T-cell (primary cell): ENCODE measurements around the gene KRTAP10-3. TPM values are rescaled to one million over a fixed set of nuclear protein-coding genes. Genes with fewer than 3 reads are reported as not detected.

Experiments
- ATAC-seq, 4 experiments: fragments of 200-7000 bp in 3 of 4; fragments of 150-1000 bp in 1 of 4; cut with Tn5 transposase; replicated peaks in 1 of 4; 1 replicate in 3 of 4; 2 replicates in 1 of 4; pipeline ENCODE4 v1.10.0; 2021; ENCODE audit warnings: moderate library complexity in 3 of 4, mild to moderate bottlenecking in 2 of 4, moderate number of reproducible peaks in 1 of 4
- CTCF ChIA-PET, 2 donors: fragments of 300-600 bp; sonication (Branson Sonifier 250); formaldehyde crosslinking; loops; one replicate each; lab custom pipeline; 2022; ENCODE audit warnings: antibody characterized with exemption in 2 of 2; lab: Charles Lee
- POLR2A ChIA-PET, 2 donors: fragments of 300-600 bp; sonication (Branson Sonifier 250); formaldehyde crosslinking; loops; one replicate each; lab custom pipeline; 2022; ENCODE audit warnings: antibody characterized with exemption in 2 of 2; lab: Charles Lee
- DNase-seq, 35 experiments: peaks; one replicate each; pipeline versions ENCODE4 v3.0.0 to v3.0.0-alpha.2; 2013 to 2023
- H3K27ac ChIP-seq: one replicate; pipeline ENCODE4 v1.5.1; 2013; ENCODE audit warnings: low read length
- H3K27me3 ChIP-seq, 2 experiments: replicated peaks in 1 of 2; 1 replicate in 1 of 2; 2 replicates in 1 of 2; pipeline versions ENCODE4 v1.6.1 to v1.7.0; 2013; ENCODE audit warnings: low read length in 1 of 2, mixed read lengths in 1 of 2; ENCODE audit not compliant: control insufficient read depth in 2 of 2, insufficient read depth in 2 of 2; ENCODE audit errors: extremely low read depth in 1 of 2
- H3K36me3 ChIP-seq, 2 donors: 1 replicate in 1 of 2; 2 replicates in 1 of 2; pipeline versions ENCODE4 v1.6.1 to v1.7.0; 2013; ENCODE audit warnings: low read length in 1 of 2; ENCODE audit not compliant: control insufficient read depth in 2 of 2, insufficient read depth in 1 of 2; ENCODE audit errors: extremely low read depth in 1 of 2
- H3K4me1 ChIP-seq, 2 experiments: 1 replicate in 1 of 2; 2 replicates in 1 of 2; pipeline versions ENCODE4 v1.6.1 to v1.7.0; 2013; ENCODE audit warnings: low read length in 2 of 2, mixed read lengths in 1 of 2; ENCODE audit not compliant: insufficient read depth in 2 of 2, control insufficient read depth in 1 of 2; ENCODE audit errors: extremely low read depth in 1 of 2
- H3K4me3 ChIP-seq, 2 donors: 1 replicate in 1 of 2; 2 replicates in 1 of 2; pipeline versions ENCODE4 v1.5.1 to v1.7.0; 2013; ENCODE audit warnings: mild to moderate bottlenecking in 2 of 2, low read length in 1 of 2, moderate library complexity in 1 of 2; ENCODE audit not compliant: control insufficient read depth in 1 of 2; ENCODE audit errors: extremely low read depth in 1 of 2
- H3K9me3 ChIP-seq: 2 replicates; pipeline ENCODE4 v1.7.0; 2013
- H3K27ac Mint-ChIP-seq, 2 donors: one replicate each; pipeline ENCODE4 v1.8.0; 2020 to 2021; ENCODE audit warnings: mild to moderate bottlenecking in 2 of 2, mixed read lengths in 2 of 2
- H3K27me3 Mint-ChIP-seq, 2 donors: one replicate each; pipeline ENCODE4 v1.8.0; 2021 to 2022; ENCODE audit warnings: mixed read lengths in 2 of 2
- H3K36me3 Mint-ChIP-seq: one replicate; pipeline ENCODE4 v1.8.0; 2021; ENCODE audit warnings: mixed read lengths
- H3K4me1 Mint-ChIP-seq, 3 donors: one replicate each; pipeline ENCODE4 v1.8.0; 2020 to 2022; ENCODE audit warnings: mixed read lengths in 3 of 3, mild to moderate bottlenecking in 1 of 3
- H3K4me3 Mint-ChIP-seq, 3 donors: one replicate each; pipeline ENCODE4 v1.8.0; 2020 to 2022; ENCODE audit warnings: mild to moderate bottlenecking in 3 of 3, mixed read lengths in 3 of 3, moderate library complexity in 3 of 3
- H3K9me3 Mint-ChIP-seq, 3 donors: one replicate each; pipeline ENCODE4 v1.8.0; 2020 to 2022; ENCODE audit warnings: mixed read lengths in 3 of 3
- WGBS: methylation state at CpG from one replicate; pipeline ENCODE4 v1.1.5; 2013; ENCODE audit warnings: missing lambda C conversion rate; ENCODE audit not compliant: insufficient coverage; 5-methylcytosine and 5-hydroxymethylcytosine counted together
- total RNA-seq, 35 experiments: library from RNA in 6 of 35; stranded (reverse) in 6 of 35; fragments of 120-200 nt in 1 of 35; gene quantifications; one replicate each; pipeline versions ENCODE4 v1.2.1 to v1.2.4 and lab custom pipeline; 2013 to 2026

The KRTAP10-3 gene
- total RNA-seq, 5 donors from 2014 or later (not counting 1 experiment from before 2014, with no cell fraction given) = not detected

DNA sequence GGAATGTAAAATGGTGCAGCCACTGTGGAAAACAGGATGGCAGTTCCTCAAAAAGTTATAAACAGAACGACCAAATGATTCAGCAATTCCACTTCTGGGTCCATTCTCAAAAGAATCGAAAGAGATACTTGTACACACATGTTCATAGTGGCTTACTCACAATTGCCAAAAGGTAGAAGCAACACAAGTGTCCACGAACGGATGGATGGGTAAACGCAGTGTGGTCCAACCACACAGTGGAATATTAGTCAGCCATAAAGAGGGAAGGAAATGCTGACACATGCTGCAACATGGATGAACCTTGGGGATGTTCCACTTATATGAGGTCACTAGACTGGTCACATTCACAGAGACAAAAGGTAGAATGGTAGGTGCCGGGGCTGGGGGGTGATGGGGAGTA, 23.9 kb downstream of the KRTAP10-3 start:
- Mint-ChIP-seq H3K27me3 (peaks cover 0 to 4% of the 10 kb centered on the region in 2 donors), H3K4me1 (no peaks in the 10 kb centered on the region), H3K36me3 (no peaks in the 10 kb centered on the region), H3K9me3 (no peaks in the 10 kb centered on the region), H3K27ac (no peak overlapping the region), H3K4me3 (no peak overlapping the region)
- Histone ChIP-seq H3K4me1 (no peaks in the 10 kb centered on the region), H3K27ac (no peak overlapping the region), H3K36me3 (no peaks in the 10 kb centered on the region), H3K27me3 (peaks cover 0 to 27% of the 10 kb centered on the region in 2 experiments), H3K9me3 (no peaks in the 10 kb centered on the region), H3K4me3 (no peak overlapping the region)
- CTCF ChIA-PET = no interaction called here
- POLR2A ChIA-PET = no interaction called here
- 84% methylated on average over 6 of the region's 6 CpGs for WGBS
- DNase-seq = no peak
- no peak for ATAC-seq

GRCh38 chr21:44533891-44534627, 24.5 kb downstream of the KRTAP10-3 start:
- peaks cover 0 to 26% of the 10 kb centered on the region in 2 experiments for H3K27me3 ChIP-seq
- H3K9me3 ChIP-seq = no peaks in the 10 kb centered on the region
- DNase-seq (no peak), ATAC-seq (no peak)
- ChIA-PET CTCF (no interaction called here), POLR2A (no interaction called here)
- Mint-ChIP-seq H3K36me3 (no peaks in the 10 kb centered on the region), H3K9me3 (no peaks in the 10 kb centered on the region), H3K4me3 (no peak overlapping the region), H3K27me3 (peaks cover 0 to 4% of the 10 kb centered on the region in 2 donors), H3K4me1 (no peaks in the 10 kb centered on the region), H3K27ac (no peak overlapping the region)
- H3K4me3 ChIP-seq = no peak overlapping the region
- no peaks in the 10 kb centered on the region for H3K36me3 ChIP-seq
- H3K27ac ChIP-seq = no peak overlapping the region
- H3K4me1 ChIP-seq = no peaks in the 10 kb centered on the region
- WGBS = 100% methylated on average over 3 of the region's 21 CpGs

GRCh38 chr21:44533121-44533890, 25.3 kb downstream of the KRTAP10-3 start:
- no peaks in the 10 kb centered on the region for H3K36me3 ChIP-seq
- H3K27me3 ChIP-seq = peaks cover 0 to 26% of the 10 kb centered on the region in 2 experiments
- Mint-ChIP-seq H3K36me3 (no peaks in the 10 kb centered on the region), H3K27me3 (peaks cover 0 to 4% of the 10 kb centered on the region in 2 donors), H3K27ac (no peak overlapping the region), H3K4me1 (no peaks in the 10 kb centered on the region), H3K4me3 (no peak overlapping the region), H3K9me3 (no peaks in the 10 kb centered on the region)
- no peak for DNase-seq
- no peak overlapping the region for H3K4me3 ChIP-seq
- 93% methylated on average over 34 of the region's 37 CpGs for WGBS
- no peaks in the 10 kb centered on the region for H3K9me3 ChIP-seq
- no peaks in the 10 kb centered on the region for H3K4me1 ChIP-seq
- CTCF ChIA-PET = no interaction called here
- no peak overlapping the region for H3K27ac ChIP-seq
- ATAC-seq = no peak
- POLR2A ChIA-PET = no interaction called here

DNA sequence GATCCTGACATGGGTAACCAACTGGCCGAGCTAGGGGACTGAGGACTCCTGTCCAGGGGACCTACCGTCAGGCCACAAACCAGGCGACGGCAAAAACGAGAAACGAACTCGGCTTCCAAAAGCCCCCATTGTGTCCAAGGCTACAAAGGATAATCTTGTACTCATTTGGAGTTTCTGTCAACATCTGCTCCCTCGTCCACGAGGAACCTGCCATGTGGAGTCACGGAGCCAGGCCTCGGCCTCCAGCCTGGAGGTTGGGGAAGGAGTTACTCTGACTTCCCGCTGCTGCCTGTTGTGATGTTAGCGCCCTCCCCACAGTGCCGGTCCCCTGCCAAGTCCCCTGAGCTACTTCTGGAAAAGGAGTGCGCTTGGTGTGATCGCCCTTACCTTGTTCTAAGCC, 25.9 kb downstream of the KRTAP10-3 start:
- ChIA-PET CTCF (no interaction called here), POLR2A (no interaction called here)
- no peaks in the 10 kb centered on the region for H3K9me3 ChIP-seq
- ATAC-seq (no peak), DNase-seq (no peak)
- no peaks in the 10 kb centered on the region for H3K4me1 ChIP-seq
- H3K27me3 ChIP-seq = peaks cover 0 to 25% of the 10 kb centered on the region in 2 experiments
- H3K27ac ChIP-seq = no peak overlapping the region
- H3K9me3 Mint-ChIP-seq = no peaks in the 10 kb centered on the region
- H3K4me1 Mint-ChIP-seq = no peaks in the 10 kb centered on the region
- H3K4me3 Mint-ChIP-seq = no peak overlapping the region
- WGBS = 90% methylated on average over 13 of the region's 16 CpGs
- H3K4me3 ChIP-seq = no peak overlapping the region
- H3K36me3 ChIP-seq = no peaks in the 10 kb centered on the region
- no peak overlapping the region for H3K27ac Mint-ChIP-seq
- H3K27me3 Mint-ChIP-seq = peaks cover 0 to 4% of the 10 kb centered on the region in 2 donors
- H3K36me3 Mint-ChIP-seq = no peaks in the 10 kb centered on the region

DNA sequence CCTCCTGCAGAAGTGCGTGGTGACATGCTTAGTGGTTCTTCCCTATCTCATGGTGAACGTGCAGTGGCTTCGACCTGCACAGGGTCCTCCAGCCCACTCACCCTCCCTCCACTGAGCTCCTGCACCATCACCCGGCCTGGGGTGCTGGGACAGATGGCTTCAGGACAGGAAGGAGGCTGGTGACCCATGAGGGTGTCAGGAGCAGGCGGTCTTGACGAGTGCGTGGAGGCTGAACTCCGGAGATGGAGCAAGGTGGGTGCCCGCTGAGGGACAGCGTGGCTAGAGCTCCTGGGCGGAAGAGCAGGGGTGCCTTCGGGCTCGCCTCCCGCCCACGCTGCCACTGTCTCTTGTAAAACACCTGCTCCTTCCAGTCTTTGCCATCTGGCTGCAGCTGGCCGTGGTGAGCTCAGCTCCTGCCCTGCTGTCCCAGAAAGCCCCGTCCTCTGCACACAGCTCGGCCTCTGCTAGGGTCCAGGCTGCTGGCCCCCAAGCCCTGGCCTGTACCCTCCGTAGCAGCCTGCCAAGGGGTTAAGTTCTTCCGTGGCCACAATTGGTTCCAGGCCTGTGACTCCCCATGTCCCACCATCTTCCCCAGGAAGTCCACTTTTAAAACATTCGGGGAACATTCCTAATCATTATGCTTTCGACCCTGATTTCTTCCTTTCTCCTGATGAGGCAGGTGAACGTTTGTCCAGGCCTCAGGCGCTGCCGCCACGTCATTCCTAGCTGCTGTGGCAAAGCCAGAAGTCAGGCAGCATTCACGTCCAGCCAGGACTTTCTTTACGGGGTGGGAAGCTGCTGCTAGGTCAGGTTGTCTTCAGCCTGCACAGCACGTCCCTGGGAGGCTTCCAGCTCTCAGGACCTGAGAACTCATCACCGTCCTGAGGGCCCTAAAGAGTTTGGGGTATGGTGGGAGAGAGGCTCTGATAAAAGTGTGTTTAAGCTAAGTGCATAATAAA, 26.7 kb downstream of the KRTAP10-3 start:
- no peak for ATAC-seq
- Mint-ChIP-seq H3K27ac (no peak overlapping the region), H3K27me3 (peaks cover 0 to 4% of the 10 kb centered on the region in 2 donors), H3K36me3 (no peaks in the 10 kb centered on the region), H3K4me1 (no peaks in the 10 kb centered on the region), H3K9me3 (no peaks in the 10 kb centered on the region), H3K4me3 (no peak overlapping the region)
- H3K4me1 ChIP-seq = no peaks in the 10 kb centered on the region
- H3K36me3 ChIP-seq = no peaks in the 10 kb centered on the region
- H3K9me3 ChIP-seq = no peaks in the 10 kb centered on the region
- H3K4me3 ChIP-seq = no peak overlapping the region
- ChIA-PET CTCF (no interaction called here), POLR2A (no interaction called here)
- no peak overlapping the region for H3K27ac ChIP-seq
- peaks cover 0 to 24% of the 10 kb centered on the region in 2 experiments for H3K27me3 ChIP-seq
- WGBS = 74% methylated on average over 28 of the region's 30 CpGs
- DNase-seq = no peak
